Uterus (tissue), 2 donors: Measurements from ENCODE around the gene ITGB5.

Experiments used
- CTCF ChIP-seq, 4 experiments: fragments of 200-600 bp in 2 of 4; fragments of 450-650 bp in 2 of 4; sonication (generic) in 2 of 4; IDR thresholded peaks; one replicate each; pipeline ENCODE4 v1.5.1; 2016 to 2019; ENCODE audit warnings: antibody characterized with exemption in 4 of 4, mild to moderate bottlenecking in 2 of 4, moderate library complexity in 1 of 4
- POLR2A ChIP-seq, 2 donors: fragments of 450-650 bp; IDR thresholded peaks; one replicate each; pipeline ENCODE4 v1.6.1; 2016; ENCODE audit warnings: antibody characterized with exemption in 2 of 2, mild to moderate bottlenecking in 1 of 2, moderate library complexity in 1 of 2

GRCh38 chr3:124918524-124918923 is 31.4 kb upstream of the ITGB5 start:
- no peak for TF ChIP-seq CTCF (IDR thresholded peaks at IDR 0.05)
- no peak for TF ChIP-seq POLR2A (IDR thresholded peaks at IDR 0.05)
